ENCODE measurements around the gene SHOC1. TPM values are rescaled to one million over a fixed set of nuclear protein-coding genes. Genes with fewer than 3 reads are reported as not detected.

The SHOC1 gene
- total and polyA plus RNA-seq, 2 donors (not counting 1 experiment from before 2014, with no cell fraction given) = not detected

DNA sequence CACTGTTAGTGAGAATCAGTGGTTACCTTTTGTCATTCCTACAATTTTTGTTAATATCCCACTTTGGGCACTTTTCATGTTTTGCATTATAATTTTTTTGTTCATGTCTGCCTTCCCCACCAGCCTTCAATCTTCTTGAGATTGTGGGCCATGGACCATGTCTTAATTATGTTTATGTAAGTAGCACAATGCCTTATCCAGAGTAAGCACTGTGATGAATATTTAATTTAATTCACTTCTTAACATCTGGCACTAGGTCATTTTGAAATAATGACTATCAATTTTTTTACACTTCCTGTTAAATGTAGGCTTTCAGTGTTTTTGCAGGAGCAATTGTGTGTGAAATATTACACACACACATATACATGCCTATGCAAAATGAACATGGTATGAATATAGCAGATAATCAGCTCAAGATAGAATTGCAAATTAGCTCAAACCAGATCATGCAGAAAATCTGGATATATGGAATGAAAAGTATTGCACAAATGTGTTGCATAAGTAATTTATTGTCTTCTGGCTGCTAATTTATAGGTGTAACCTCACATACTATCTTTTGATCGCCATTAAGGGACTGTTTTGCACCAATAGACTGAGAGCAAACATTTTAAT is 5.3 kb upstream of the SHOC1 start:
- Histone ChIP-seq H3K4me3 (ENCODE audit: control extremely low read depth in 1 of 5, extremely low read depth in 1 of 5, insufficient read depth in 1 of 5, low read depth in 2 of 5, low read length in 4 of 5) (no peak overlapping the region), H3K36me3 (replicated peaks in 1 of 2; ENCODE audit: control extremely low read depth in 1 of 2, control insufficient read depth in 1 of 2, extremely low read depth in 1 of 2, insufficient read depth in 2 of 2, low read length in 1 of 2) (no peaks in the 10 kb centered on the region), H2AFZ (ENCODE audit: insufficient read depth, low read depth, low read length, poor library complexity, severe bottlenecking) (no peak overlapping the region), H4K20me1 (ENCODE audit: control insufficient read depth, insufficient read depth, low read length, poor library complexity, severe bottlenecking) (no peaks in the 10 kb centered on the region), H3K9ac (ENCODE audit: low read length) (no peak overlapping the region), H3K27ac (ENCODE audit: low read length in 2 of 2) (no peak overlapping the region), H3K9me3 (ENCODE audit: control extremely low read depth in 1 of 3, control insufficient read depth in 2 of 3, insufficient read depth in 1 of 3, low read length in 2 of 3) (no peaks in the 10 kb centered on the region), H3K4me1 (ENCODE audit: control insufficient read depth in 2 of 2, insufficient read depth in 2 of 2, low read length in 2 of 2) (no peaks in the 10 kb centered on the region), H3K27me3 (replicated peaks in 1 of 4; ENCODE audit: control extremely low read depth in 1 of 4, control insufficient read depth in 3 of 4, insufficient read depth in 4 of 4, low read length in 3 of 4) (no peaks in the 10 kb centered on the region), H3K4me2 (replicated peaks; ENCODE audit: low read depth, low read length, poor library complexity, severe bottlenecking) (no peak overlapping the region), H3K79me2 (ENCODE audit: control insufficient read depth, insufficient read depth, low read length) (no peaks in the 10 kb centered on the region)
- no peaks in the 10 kb centered on the region for H3K9me3 Mint-ChIP-seq (ENCODE audit: insufficient read depth)
- no peak overlapping the region for H3K4me3 Mint-ChIP-seq
- peaks cover 6% of the 10 kb centered on the region for H3K4me1 Mint-ChIP-seq
- intact Hi-C loops (cut with micrococcal nuclease) = no loop called here
- no peaks in the 10 kb centered on the region for H3K27me3 Mint-ChIP-seq
- ChIA-PET POLR2A (no interaction called here), CTCF (no interaction called here)
- ATAC-seq (ENCODE audit: low read depth) (no peak), DNase-seq (no peak)
- TF ChIP-seq, protein P1, sequence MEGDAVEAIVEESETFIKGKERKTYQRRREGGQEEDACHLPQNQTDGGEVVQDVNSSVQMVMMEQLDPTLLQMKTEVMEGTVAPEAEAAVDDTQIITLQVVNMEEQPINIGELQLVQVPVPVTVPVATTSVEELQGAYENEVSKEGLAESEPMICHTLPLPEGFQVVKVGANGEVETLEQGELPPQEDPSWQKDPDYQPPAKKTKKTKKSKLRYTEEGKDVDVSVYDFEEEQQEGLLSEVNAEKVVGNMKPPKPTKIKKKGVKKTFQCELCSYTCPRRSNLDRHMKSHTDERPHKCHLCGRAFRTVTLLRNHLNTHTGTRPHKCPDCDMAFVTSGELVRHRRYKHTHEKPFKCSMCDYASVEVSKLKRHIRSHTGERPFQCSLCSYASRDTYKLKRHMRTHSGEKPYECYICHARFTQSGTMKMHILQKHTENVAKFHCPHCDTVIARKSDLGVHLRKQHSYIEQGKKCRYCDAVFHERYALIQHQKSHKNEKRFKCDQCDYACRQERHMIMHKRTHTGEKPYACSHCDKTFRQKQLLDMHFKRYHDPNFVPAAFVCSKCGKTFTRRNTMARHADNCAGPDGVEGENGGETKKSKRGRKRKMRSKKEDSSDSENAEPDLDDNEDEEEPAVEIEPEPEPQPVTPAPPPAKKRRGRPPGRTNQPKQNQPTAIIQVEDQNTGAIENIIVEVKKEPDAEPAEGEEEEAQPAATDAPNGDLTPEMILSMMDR (IDR thresholded peaks at IDR 0.05) = no peak
- TF ChIP-seq EZH2 (IDR thresholded peaks at IDR 0.05; ENCODE audit: borderline replicate concordance, insufficient read depth, low read depth, low read length, poor library complexity, severe bottlenecking) = no peak
- no CpG with 5 or more reads among the region's 1 CpG for WGBS (ENCODE audit: insufficient coverage)
- H3K27ac Mint-ChIP-seq = no peak overlapping the region

- H3K27ac ChIP-seq (ENCODE audit: low read length in 2 of 2) = no peak overlapping the region
- Mint-ChIP-seq H3K27me3 (no peaks in the 10 kb centered on the region), H3K4me3 (no peak overlapping the region), H3K27ac (no peak overlapping the region), H3K4me1 (peaks cover 6% of the 10 kb centered on the region), H3K9me3 (ENCODE audit: insufficient read depth) (no peaks in the 10 kb centered on the region)
- H3K79me2 ChIP-seq (ENCODE audit: control insufficient read depth, insufficient read depth, low read length) = no peaks in the 10 kb centered on the region
- no peak for DNase-seq
- H3K36me3 ChIP-seq (replicated peaks in 1 of 2; ENCODE audit: control extremely low read depth in 1 of 2, control insufficient read depth in 1 of 2, extremely low read depth in 1 of 2, insufficient read depth in 2 of 2, low read length in 1 of 2) = no peaks in the 10 kb centered on the region
- H3K9ac ChIP-seq (ENCODE audit: low read length) = no peak overlapping the region
- H3K4me1 ChIP-seq (ENCODE audit: control insufficient read depth in 2 of 2, insufficient read depth in 2 of 2, low read length in 2 of 2) = no peaks in the 10 kb centered on the region
- no peak for TF ChIP-seq EZH2 (IDR thresholded peaks at IDR 0.05; ENCODE audit: borderline replicate concordance, insufficient read depth, low read depth, low read length, poor library complexity, severe bottlenecking)
- TF ChIP-seq, protein P1 (IDR thresholded peaks at IDR 0.05) = no peak
- ChIA-PET CTCF (no interaction called here), POLR2A (no interaction called here)
- ATAC-seq (ENCODE audit: low read depth) = no peak
- no peaks in the 10 kb centered on the region for H4K20me1 ChIP-seq (ENCODE audit: control insufficient read depth, insufficient read depth, low read length, poor library complexity, severe bottlenecking)
- H3K27me3 ChIP-seq (replicated peaks in 1 of 4; ENCODE audit: control extremely low read depth in 1 of 4, control insufficient read depth in 3 of 4, insufficient read depth in 4 of 4, low read length in 3 of 4) = no peaks in the 10 kb centered on the region
- no peak overlapping the region for H3K4me2 ChIP-seq (replicated peaks; ENCODE audit: low read depth, low read length, poor library complexity, severe bottlenecking)
- no peak overlapping the region for H2AFZ ChIP-seq (ENCODE audit: insufficient read depth, low read depth, low read length, poor library complexity, severe bottlenecking)
- intact Hi-C loops (cut with micrococcal nuclease) = no loop called here
- H3K4me3 ChIP-seq (ENCODE audit: control extremely low read depth in 1 of 5, extremely low read depth in 1 of 5, insufficient read depth in 1 of 5, low read depth in 2 of 5, low read length in 4 of 5) = no peak overlapping the region
- H3K9me3 ChIP-seq (ENCODE audit: control extremely low read depth in 1 of 3, control insufficient read depth in 2 of 3, insufficient read depth in 1 of 3, low read length in 2 of 3) = peaks cover 0 to 5% (median 0%) of the 10 kb centered on the region in 3 donors
Observed at GRCh38 chr9:111799506-111799905, 4.8 kb upstream of the SHOC1 start.

Data from B cell (primary cell).